NCI-H524 treated with DMSO at 0.1 percent for 48 hours (cell line): ENCODE results near the gene SALL1.

Experiments used
- DNase-seq: peaks from one replicate; lab custom pipeline; 2025; lab: John Stamatoyannopoulos, UW

The SALL1 gene

GRCh38 chr16:51156807-51157200 lies 5.7 kb upstream of the SALL1 start:
- no peak for DNase-seq

DNA sequence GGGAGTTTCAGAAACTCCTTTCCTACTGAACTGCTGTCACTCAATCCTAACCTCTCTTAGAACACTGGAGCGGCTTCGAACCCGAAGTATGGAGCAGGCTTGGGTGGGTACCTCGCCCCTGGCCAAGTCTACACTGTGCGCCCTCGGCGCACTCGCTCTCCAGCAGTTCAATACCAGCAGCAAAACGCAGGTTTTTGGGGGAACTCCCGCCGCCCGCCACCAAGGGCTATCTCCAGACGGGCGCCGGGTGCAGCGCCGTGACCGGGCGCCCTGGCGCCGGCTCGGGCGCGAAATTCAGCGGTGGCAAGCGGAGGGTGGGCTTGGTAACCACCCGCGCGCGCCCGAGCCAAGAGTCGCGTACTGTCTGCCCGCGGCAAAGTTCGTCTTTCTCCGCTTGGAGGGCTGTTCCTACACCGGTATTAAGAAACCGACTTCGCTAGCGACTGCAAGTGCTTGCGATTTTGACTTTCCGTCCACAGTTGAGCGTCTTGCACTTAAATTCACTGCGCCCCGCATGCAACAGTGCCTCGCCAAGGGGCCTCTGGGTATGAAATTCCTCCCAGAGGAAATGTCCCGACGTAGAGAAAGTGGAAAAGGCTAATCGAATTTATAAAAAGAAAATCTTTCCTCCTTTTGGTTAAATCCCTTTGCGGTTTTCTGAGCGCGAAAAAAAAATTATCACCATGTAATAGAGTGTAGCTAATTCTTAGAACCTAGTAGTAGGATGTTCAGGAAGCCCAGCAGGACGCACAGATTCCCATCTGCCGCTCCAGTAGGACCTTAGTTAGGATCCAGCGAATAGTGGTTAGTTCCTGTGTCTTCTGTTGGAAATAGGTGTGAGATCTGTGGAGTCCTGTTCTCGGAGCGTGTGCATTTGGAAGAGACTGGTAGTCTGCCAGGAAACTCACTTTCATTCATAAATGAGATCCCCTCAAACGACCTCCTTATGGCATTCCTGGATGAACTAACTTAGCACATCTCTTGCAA lies 5.0 kb upstream of the SALL1 start:
- DNase-seq = no peak

- no peak for DNase-seq
Observed at GRCh38 chr16:51155199-51155607, 4.1 kb upstream of the SALL1 start.

DNA sequence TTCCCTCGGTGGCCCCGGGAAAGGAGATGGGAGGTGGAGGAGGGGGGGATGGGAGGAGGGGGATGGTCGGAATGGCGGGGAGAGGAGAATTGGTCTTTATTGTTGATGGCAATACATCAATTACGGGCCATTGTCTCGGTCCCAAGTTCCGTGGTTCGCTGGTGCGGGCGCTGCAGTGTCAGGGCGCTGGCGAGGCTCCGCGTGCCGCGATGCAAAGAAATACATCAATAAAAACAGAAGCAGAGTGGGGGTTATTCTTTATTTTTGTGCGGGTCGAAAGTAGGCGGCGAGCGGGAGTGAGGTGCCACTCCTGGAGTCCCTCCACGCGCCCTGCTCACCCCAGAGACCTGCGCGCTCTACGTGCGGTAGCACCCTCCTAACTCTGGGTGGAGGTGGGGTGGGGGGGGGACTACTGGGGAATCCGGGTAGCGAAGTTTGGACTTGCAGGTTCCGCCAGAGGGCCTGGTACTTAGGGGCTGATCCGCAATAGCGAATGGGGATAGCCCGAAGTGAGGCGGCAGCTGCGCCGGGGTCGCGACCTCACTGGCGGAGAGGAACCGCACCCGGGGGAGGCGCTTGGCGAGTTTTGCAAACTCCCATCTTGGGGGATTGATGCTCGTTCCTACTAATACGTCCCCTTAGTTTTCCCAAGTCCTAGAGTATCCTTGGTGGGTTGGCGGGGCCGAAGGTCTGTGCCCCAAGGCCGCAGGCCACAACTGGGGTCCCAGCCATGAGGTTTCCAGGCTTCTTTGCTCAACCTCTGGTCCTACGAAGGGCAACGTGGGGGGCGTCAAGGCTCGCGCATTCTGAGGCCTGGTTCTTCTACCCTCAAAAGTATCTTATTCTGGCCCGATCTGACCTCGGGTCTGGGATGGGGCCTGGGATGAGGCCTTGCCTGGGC lies 3.5 kb upstream of the SALL1 start:
- no peak for DNase-seq

- DNase-seq = no peak
Observed at GRCh38 chr16:51153577-51154031, 2.5 kb upstream of the SALL1 start.

DNA sequence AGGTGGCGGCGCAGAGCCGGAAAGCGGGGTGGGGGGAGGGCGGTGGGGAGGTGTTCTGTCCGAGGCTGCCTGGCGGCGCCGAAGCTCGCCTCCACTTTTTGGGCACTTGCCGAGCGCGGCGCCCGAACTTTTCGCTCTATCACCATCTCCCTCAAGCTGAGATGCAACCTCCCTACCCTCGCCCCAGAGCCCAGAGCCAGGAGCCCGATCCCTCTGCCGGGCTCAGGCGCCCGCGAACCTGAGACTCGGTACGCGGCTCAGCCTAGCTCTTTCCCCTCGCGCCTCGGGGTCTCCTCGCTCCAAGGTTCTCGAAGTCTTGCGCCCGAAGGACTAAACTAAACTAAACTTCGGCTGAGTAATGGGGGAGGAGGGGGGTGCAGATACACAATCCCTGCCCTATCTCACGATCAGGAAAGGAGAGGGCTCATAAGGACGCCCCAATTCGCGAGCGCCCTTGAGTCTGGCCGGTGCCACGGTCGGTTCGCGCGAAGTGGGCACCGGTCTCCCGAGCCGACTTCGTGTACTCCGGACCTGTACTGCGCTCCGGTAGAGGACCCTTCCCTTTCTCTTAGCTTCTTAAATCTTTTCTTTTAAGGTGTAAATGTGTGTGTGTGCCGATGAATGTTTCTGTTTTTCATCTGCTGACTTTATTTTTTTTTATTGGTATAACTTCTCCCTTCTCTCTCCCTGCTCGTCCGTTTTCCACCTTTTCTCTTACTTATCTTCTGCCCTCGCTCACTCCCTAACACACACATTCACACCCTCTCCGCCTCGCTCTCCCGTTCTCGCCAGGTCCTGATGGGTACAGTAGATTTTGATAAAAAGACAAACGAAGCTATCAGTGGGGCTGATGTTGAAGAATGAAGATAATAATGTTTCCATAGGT lies 1.9 kb upstream of the SALL1 start:
- DNase-seq = no peak

- no peak for DNase-seq
Observed at GRCh38 chr16:51151961-51152663, 1.0 kb upstream of the SALL1 start.

DNA sequence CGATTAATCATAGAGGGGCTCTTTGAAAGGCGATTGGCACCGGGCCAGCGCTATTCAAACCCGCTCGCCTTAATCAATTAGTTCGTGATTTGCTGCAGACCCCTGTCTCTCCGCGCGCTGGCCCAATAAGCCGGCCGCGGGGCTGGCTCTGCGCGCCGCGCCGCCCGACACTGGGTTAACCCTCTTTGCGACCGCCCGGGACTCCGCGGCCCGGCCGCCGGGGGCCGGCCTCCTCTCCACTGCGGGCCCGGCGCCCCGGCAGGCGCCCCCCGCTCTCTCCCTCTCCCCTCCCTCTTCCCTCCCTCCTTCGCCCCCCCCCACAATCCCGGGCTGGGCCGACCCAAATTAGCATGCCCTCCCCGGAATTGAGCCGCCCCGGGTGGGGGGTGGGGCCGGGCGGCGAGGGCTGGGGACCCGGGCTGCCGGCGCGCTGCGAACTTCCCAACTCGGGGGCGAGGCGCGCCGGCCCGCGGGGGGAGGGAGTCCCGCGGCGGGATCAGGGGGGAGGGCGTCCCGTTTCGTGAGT lies 428 bp upstream of the SALL1 start:
- no peak for DNase-seq

DNA sequence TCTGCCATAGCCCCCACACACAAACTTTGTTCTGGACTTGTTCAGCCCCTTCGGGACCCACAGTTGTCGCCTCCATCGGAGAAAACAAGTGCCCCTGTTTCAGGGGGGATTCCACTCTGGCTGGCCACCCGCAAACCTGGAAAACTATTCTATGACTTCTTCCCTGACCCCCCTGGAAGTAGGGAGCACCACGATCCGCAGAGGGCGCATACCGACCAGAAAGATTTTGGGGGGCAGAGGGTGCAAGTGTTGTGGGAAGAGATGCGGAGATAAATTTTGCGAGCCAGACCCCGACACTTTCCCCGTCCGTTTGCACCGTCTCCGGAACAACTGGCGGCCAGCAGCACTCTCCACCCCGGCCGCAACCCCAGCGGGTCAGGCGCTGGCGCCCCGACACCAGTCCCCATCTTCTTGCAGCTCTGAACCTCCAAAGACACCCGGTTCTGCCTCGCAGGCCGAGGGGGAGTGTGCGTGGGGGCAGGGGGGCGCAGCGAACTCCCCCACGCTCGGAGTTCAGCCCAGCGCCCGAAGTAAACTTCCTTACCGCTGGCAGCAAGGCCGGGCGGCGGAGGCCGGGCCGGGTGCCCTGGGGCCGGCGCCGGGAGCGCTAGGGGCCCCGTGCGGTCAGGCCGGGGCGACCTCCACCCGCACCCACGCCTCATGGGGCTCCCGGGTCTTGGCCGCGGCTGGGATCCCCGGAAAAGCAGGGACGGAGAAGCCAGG lies 744 bp downstream of the SALL1 start:
- no peak for DNase-seq

GRCh38 chr16:51149721-51150164 lies 1.3 kb downstream of the SALL1 start:
- no peak for DNase-seq

DNA sequence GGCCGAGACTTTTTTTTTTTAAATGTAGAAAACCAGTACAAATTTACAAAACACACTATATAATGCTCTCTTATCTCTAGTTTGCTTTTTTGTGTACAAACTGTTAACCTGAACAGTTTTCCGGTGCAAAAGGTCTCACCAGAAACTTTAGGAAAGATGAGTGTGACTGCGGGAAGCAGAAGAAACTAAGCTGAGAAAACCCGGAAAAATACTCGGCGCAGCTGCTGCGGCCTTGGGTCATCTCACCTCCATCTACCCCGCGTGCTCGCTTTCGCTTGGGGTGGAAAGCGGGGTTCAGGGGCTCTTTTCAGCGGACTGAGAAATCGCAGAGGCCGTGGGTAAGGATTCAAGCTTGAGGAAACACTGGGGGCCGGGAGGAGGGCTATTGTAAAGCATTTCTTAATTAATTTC lies 1.8 kb downstream of the SALL1 start:
- DNase-seq = no peak

DNA sequence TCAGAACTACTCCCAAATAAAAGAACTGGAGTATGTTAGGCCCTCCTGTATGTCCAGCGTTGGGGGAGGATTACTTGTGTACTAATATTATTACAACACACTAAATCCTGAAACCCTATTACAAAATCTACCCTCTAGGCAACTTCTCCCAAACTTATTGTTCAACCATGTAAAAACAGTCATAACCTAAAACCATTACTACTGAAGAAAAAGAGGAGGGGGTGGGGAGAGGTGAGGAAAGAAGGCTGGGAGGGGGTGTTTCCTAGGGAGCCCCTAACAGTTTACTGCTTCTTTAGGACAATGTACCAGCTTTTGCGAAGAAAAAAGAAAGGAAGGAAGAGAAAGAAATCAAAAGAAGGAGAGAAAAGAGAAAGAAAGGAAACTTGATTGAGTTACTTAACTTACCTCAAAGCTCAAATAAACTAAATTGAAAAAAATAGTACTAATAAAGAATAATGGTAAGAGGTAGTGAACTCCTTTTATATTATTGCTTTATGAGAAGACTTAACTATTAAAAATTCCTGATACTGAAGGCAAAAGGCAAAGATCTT lies 2.3 kb downstream of the SALL1 start:
- no peak for DNase-seq

DNA sequence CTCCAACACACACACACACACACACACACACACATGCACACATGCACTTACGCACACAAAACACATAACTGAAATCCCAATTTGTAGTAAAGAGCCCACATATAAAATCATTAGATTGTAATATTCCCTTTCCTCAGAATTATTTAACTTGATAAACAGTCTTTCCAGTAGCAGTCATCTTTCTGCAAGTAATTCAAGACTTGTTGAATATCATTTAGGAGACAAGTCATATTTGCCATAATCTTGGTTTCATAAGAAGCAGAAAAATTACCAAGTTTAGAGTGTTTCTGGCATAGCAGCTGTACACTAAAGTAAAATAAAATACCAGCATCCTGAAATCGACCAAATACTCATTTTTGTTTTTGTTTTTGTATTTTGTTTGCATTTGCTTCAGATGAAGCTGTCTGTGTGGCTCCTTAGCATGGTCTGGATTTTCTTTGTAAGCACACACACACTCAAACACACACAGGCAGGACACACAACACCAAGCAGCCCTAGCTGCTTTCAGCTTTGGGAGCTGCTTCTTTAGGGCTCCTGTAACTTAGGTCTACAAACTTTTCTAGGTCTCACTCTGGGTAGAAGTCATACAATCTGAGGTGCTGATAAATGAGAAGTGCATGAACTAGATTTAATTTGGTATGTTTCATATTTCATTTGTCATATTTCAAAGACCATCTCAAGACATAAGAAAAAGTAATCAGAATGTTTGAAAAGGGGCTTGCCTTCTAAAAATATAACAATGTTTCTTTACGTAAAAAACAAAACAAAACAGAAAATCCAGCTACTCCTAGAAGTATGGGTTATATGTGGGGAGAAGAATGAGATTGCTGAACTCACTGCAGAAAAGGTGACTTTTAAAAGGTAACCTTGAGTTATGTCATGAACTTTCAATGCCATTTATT lies 3.0 kb downstream of the SALL1 start:
- no peak for DNase-seq

GRCh38 chr16:51146256-51146924 lies 4.7 kb downstream of the SALL1 start:
- DNase-seq = no peak

- no peak for DNase-seq
Observed at GRCh38 chr16:51144203-51144602, 6.9 kb downstream of the SALL1 start.

DNA sequence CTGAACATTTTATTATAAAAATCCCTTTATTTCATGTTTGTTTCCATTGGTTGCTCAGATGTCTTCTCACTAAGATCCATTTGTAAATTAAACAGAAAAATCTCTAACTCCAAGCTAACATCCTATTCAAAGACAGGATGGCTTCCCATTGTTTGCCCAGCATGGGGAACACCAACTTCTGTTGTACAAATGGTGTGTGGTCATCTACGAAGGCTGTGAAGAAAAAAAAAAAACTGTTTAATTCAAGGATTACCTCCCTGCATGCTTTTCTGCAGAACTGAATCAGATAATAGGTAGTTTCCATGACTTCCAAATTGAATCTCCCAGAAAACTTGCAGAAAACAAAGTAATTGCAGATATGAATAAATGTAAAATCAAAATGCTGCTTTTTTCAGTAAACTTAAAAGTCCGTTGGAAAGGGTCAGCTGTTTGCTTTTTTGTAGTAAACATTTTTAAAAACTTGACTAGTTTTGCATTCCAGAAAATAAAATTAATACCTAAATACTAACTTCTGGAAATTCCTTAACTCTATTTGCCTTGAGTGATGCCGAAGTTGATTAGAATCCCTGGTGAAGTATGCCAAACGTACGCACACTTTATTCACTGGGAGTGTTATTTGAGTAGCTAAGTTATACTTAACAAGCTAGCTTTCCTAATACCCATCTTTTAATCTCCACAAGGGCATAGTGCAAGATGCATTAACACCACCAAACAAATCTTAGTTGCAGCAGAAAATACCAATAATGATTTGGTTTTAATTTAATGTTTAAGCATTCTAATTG lies 7.7 kb downstream of the SALL1 start:
- no peak for DNase-seq

DNA sequence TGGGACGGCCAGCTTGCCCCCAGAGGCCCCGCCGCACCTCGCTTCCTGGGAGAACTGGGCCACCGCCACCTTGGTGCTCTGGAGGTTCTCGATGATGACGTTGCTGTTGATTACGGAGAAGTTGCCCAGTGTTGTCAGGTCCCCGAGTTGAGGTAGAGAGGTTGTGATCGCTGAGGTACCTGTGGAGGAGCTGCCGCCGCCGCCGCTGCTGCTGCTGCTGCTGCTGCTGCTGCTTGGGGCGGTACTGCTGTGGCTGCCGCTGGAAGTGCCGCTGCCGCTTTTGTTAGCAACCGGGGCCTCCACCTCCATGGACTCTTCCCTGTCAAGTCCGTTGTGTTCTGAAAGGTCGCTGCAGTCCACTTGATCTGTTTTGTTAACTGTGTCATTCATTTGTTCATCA lies 9.5 kb downstream of the SALL1 start:
- no peak for DNase-seq
